ENCODE results near the gene HERC4.

Gene HERC4

GRCh38 chr10:67875340-67876238 lies 199.5 kb downstream of the HERC4 start:
- DNase-seq: no peak

All from hippocampal formation (tissue), 2 donors.